A673 (cell line): ENCODE results near the gene CLK3.

ENCODE experiments used
- CTCF ChIP-seq: fragments of 300-800, 200-600 bp; sonication (generic); conservative IDR thresholded peaks from 2 replicates; pipeline ENCODE4 v1.5.1; 2017; ENCODE audit warnings: low read depth, mild to moderate bottlenecking, antibody characterized with exemption, low read length, moderate library complexity, mixed read lengths
- EZH2 ChIP-seq: fragments of 200-600 bp; sonication (generic); IDR thresholded peaks from 2 replicates; pipeline ENCODE4 v1.6.1; 2017; ENCODE audit warnings: borderline replicate concordance, low read depth, mild to moderate bottlenecking, mixed read lengths, antibody characterized with exemption, low read length; ENCODE audit not compliant: poor library complexity, severe bottlenecking

DNA sequence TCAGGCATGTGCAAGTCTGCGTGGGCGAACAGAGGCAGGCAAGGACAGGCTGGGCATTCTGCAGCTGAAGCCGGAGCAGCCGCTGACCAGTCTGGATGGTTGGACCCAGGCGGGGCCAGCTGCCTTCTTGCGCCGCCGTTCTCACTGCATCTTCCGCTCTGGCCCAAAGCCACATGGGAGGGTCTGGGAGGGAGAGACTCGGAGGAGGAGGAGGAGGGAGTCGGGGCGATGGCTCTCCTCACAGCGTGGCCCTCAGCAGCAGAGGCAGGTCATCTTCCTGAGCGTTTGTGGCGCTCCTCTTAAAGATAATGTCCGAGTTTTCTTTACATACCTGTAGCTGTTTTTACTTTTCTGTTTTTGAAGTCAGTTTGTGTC, 5.9 kb downstream of the CLK3 start:
- no peak for TF ChIP-seq EZH2
- no peak for TF ChIP-seq CTCF
